Esophagus muscularis mucosa (tissue), 4 donors: ENCODE measurements around the gene BCL7A. TPM values are rescaled to one million over a fixed set of nuclear protein-coding genes. Genes with fewer than 3 reads are reported as not detected.

Experiments
- DNase-seq: peaks from one replicate; pipeline ENCODE4 v3.0.0-alpha.2; 2017; ENCODE audit errors: extremely low spot score
- H3K27ac ChIP-seq, 4 donors: fragments of 200-600 bp; sonication (generic); replicated peaks in 1 of 4; 1 replicate in 3 of 4; 2 replicates in 1 of 4; pipeline ENCODE4 v1.5.1; 2016 to 2019; ENCODE audit warnings: mild to moderate bottlenecking in 1 of 4
- H3K27me3 ChIP-seq, 4 donors: fragments of 200-600 bp; sonication (generic); one replicate each; pipeline versions ENCODE4 v1.5.1 to v1.6.0; 2016 to 2019
- H3K36me3 ChIP-seq, 4 donors: fragments of 200-600 bp; sonication (generic); one replicate each; pipeline ENCODE4 v1.5.1; 2016 to 2019
- H3K4me1 ChIP-seq, 4 donors: fragments of 200-600 bp; sonication (generic); one replicate each; pipeline ENCODE4 v1.5.1; 2016 to 2019
- H3K4me3 ChIP-seq, 4 donors: fragments of 200-600 bp; sonication (generic); 1 replicate in 2 of 4; 2 replicates in 2 of 4; pipeline ENCODE4 v1.5.1; 2016 to 2019; ENCODE audit warnings: mild to moderate bottlenecking in 4 of 4, moderate library complexity in 1 of 4
- H3K9me3 ChIP-seq, 4 donors: fragments of 200-600 bp; sonication (generic); 1 replicate in 3 of 4; 2 replicates in 1 of 4; pipeline ENCODE4 v1.5.1; 2016 to 2019
- EP300 ChIP-seq: sonication (generic); formaldehyde crosslinking; IDR thresholded peaks from one replicate; pipeline ENCODE4 v1.6.1; 2017; ENCODE audit warnings: antibody characterized with exemption
- POLR2A ChIP-seq: fragments of 450-650 bp; IDR thresholded peaks from one replicate; pipeline ENCODE4 v1.6.1; 2017; ENCODE audit warnings: antibody characterized with exemption, moderate library complexity, mild to moderate bottlenecking, low read depth
- POLR2AphosphoS5 ChIP-seq, 2 donors: sonication (generic); formaldehyde crosslinking; IDR thresholded peaks; one replicate each; pipeline ENCODE4 v1.6.1; 2017; ENCODE audit warnings: antibody characterized with exemption in 2 of 2
- WGBS: methylation state at CpG from one replicate; pipeline ENCODE4 v1.1.5; 2018; 5-methylcytosine and 5-hydroxymethylcytosine counted together
- intact Hi-C: fragments of 100-400 bp; cut with DNase I; formaldehyde crosslinking; loops from one replicate; pipeline ENCODE4 v1.15.1; 2023
- total RNA-seq, 4 donors: library from RNA; depleted of rRNA; stranded (reverse); fragments of >200 nt; gene quantifications; one replicate each; pipeline versions ENCODE4 v1.1.0 to v1.2.1, GENCODE V29; 2016
- TF ChIP-seq, protein P1 (sequence below), 3 experiments: fragments of 200-600 bp in 2 of 3; fragments of 450-650 bp in 1 of 3; sonication (generic) in 2 of 3; IDR thresholded peaks; one replicate each; pipeline ENCODE4 v1.5.1; 2017 to 2019; ENCODE audit warnings: antibody characterized with exemption in 3 of 3, mild to moderate bottlenecking in 2 of 3, moderate library complexity in 1 of 3

BCL7A gene
- total RNA-seq, 4 donors from 2014 or later = 2.9 to 10.1 (median 6.3) TPM

DNA sequence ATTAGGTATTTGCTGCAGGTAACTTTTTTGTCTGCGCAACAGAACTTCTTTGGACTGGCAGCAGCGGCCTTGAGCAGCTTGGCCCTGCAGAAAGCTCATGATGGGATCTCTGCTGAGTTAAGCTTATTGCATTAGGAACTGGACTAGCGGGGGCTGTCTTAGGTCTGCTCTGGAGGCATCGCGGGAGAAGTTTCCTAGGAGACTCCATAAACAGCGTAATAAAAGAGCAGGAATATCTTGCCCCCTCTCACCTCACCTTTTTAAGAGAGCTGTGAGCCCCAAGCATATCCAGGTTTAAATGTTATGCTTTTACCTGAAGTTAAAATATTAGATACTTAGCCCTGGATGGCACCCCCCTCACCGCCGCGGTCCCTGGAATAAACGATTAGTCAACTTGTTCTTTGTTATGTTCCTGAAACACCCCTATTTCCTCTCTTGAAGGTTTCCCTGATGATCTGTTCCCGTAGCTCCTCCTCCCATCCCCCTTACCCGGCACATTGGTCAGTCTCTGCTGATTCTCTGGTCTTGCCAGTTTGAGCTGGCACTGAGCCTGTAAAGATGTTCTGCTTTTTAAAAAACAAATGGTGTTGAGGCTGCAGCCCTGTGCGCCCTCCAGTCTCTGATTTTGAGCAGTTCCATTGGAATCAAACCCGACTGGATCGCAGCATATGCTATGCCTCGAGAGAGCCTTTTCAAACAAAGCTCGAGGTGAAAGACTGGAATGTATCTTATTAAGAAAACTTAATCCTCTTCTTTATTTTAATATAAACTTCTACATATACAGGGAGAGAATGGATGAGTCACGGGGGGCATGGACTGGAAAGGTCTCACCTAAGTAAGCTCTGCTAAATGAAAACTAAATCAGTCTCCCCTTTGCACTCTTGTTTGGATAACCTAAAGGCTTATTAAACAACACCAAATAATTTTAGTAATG is 58.7 kb downstream of the BCL7A start:
- Histone ChIP-seq H3K36me3 (peaks cover 0 to 19% (median 13%) of the 10 kb centered on the region in 4 donors), H3K27ac (peak overlapping the region; percentile 83 to 91 (median 88)), H3K4me1 (peaks cover 43 to 76% (median 67%) of the 10 kb centered on the region in 4 donors), H3K9me3 (no peaks in the 10 kb centered on the region), H3K27me3 (no peaks in the 10 kb centered on the region), H3K4me3 (peak overlapping the region; percentile 76 to 83 (median 80))
- WGBS = 2% methylated on average over 15 of the region's 18 CpGs
- DNase-seq = no peak
- TF ChIP-seq POLR2A = no peak
- peak; percentile 79 to 83 for TF ChIP-seq POLR2AphosphoS5 (IDR thresholded peaks at IDR 0.05)
- intact Hi-C loops = no loop called here

DNA sequence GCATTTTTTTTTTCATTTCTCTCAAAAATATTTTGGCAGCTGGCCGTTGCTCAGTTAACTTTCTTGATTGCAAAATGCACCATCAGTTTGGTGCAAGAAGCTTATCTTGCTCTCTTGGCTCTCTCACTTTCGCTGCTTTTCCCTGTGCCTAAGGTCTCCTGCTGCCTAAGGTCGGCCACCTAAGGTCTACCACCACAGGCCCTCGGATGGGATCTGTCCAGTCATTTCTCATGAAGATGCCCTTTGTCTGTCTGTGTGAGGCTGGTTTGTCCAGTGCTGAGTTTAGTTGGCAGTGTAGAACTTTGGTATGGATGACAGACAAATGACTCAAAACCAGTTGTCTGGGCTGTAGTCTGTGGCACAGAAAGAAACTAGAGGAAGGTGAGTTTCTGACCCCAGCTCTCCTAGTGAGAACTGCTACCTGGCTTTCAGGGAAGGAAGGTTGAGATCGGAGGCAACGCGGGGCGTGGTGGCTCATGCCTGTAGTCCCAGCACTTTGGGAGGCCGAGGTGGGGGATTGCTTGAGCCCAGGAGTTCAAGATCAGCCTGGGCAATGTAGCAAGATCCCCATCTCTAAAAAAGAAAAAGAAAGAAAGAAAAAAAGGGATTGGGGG is 59.5 kb downstream of the BCL7A start:
- DNase-seq = no peak
- Histone ChIP-seq H3K4me3 (peak overlapping the region; percentile 76 to 83 (median 80)), H3K27ac (peak overlapping the region; percentile 83 to 91 (median 88)), H3K27me3 (no peaks in the 10 kb centered on the region), H3K9me3 (no peaks in the 10 kb centered on the region), H3K36me3 (peaks cover 0 to 27% (median 17%) of the 10 kb centered on the region in 4 donors), H3K4me1 (peaks cover 50 to 84% (median 74%) of the 10 kb centered on the region in 4 donors)
- TF ChIP-seq EP300 = no peak
- TF ChIP-seq POLR2A = no peak
- no peak for TF ChIP-seq POLR2AphosphoS5 (IDR thresholded peaks at IDR 0.05)
- TF ChIP-seq, protein P1, sequence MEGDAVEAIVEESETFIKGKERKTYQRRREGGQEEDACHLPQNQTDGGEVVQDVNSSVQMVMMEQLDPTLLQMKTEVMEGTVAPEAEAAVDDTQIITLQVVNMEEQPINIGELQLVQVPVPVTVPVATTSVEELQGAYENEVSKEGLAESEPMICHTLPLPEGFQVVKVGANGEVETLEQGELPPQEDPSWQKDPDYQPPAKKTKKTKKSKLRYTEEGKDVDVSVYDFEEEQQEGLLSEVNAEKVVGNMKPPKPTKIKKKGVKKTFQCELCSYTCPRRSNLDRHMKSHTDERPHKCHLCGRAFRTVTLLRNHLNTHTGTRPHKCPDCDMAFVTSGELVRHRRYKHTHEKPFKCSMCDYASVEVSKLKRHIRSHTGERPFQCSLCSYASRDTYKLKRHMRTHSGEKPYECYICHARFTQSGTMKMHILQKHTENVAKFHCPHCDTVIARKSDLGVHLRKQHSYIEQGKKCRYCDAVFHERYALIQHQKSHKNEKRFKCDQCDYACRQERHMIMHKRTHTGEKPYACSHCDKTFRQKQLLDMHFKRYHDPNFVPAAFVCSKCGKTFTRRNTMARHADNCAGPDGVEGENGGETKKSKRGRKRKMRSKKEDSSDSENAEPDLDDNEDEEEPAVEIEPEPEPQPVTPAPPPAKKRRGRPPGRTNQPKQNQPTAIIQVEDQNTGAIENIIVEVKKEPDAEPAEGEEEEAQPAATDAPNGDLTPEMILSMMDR (IDR thresholded peaks at IDR 0.05) = no peak
- intact Hi-C loops = no loop called here
- 45% methylated on average over 9 of the region's 9 CpGs for WGBS

DNA sequence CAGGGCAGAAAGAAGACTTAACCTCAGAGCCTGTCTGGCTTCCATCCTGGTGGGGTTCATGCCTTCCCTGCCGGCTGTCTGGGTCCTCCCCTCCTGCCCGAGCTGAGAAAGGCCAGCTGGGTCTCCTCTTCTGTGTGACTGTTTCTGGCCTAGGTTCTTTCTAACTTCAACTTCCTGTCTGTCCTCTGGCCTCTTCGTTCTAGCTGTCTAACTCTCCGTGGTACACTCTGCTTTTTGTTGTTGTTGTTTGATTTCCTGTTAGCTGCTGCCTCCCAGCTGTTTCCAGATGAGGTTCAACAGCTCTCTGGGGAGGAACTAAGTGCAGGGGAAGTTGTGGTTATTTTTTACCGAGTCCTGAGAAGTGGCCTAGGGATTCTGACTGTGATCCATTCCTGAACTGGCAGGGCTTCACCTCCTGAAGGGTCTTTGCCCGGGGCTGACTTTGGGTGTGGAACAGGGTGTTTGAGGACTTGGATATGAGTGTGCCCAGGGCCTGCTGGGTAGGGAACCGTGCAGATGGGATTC is 60.1 kb downstream of the BCL7A start:
- intact Hi-C loops = no loop called here
- no peaks in the 10 kb centered on the region for H3K27me3 ChIP-seq
- peaks cover 56 to 89% (median 80%) of the 10 kb centered on the region in 4 donors for H3K4me1 ChIP-seq
- no peak for DNase-seq
- peaks cover 0 to 32% (median 18%) of the 10 kb centered on the region in 4 donors for H3K36me3 ChIP-seq
- peak overlapping the region; percentile 83 to 91 (median 88) for H3K27ac ChIP-seq
- H3K9me3 ChIP-seq = no peaks in the 10 kb centered on the region
- TF ChIP-seq, protein P1 (IDR thresholded peaks at IDR 0.05) = no peak
- peak; percentile 48 to 59 for TF ChIP-seq POLR2AphosphoS5 (IDR thresholded peaks at IDR 0.05)
- H3K4me3 ChIP-seq = peak overlapping the region; percentile 76 to 83 (median 80)
- 8% methylated on average over 7 of the region's 7 CpGs for WGBS

DNA sequence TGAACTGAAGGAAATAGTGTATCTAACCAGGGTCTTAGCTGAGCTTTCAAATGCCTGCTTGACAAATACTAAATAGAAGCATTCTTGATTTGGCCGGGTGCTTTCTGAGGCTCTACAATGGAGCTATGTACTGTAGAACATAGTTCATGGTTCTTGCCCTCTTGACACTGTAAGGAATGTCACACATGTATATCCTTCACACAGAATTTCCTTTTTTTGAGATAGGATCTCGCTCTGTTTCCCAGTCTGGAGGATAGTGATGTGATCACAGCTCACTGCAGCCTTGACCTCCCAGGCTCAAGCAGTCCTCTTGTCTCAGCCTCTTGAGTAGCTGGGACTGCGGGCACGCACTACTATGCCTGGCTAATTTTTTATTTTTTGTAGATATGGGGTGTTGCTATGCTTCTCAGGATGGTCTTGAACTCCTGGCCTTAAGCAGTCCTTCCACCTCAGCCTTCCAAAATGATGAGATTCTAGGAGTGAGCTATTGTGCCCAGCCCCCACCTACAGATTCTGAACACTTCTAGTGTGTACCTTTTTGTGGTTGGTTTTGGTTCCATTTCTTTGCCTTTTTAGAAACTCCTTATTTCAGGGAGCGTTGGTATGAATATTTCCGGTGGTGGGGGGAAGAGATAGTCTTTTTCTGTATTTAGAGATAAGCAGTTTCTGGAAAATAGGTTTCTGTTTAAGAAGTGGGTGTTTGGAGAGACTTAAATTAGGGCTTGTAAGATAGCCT is 61.1 kb downstream of the BCL7A start:
- WGBS = 77% methylated on average over 6 of the region's 6 CpGs
- no peaks in the 10 kb centered on the region for H3K27me3 ChIP-seq
- no peaks in the 10 kb centered on the region for H3K9me3 ChIP-seq
- H3K4me3 ChIP-seq = peak overlapping the region in 3 of 4 donors; percentile 78 to 83 (median 81)
- H3K27ac ChIP-seq = peak overlapping the region; percentile 83 to 91 (median 88)
- intact Hi-C loops = no loop called here
- no peak for TF ChIP-seq POLR2AphosphoS5 (IDR thresholded peaks at IDR 0.05)
- TF ChIP-seq, protein P1 (IDR thresholded peaks at IDR 0.05) = no peak
- TF ChIP-seq POLR2A = no peak
- TF ChIP-seq EP300 = no peak
- peaks cover 0 to 38% (median 21%) of the 10 kb centered on the region in 4 donors for H3K36me3 ChIP-seq
- H3K4me1 ChIP-seq = peaks cover 63 to 90% (median 82%) of the 10 kb centered on the region in 4 donors
- DNase-seq = no peak
